Gastrocnemius medialis (tissue), 4 donors: Measurements from ENCODE around the gene DFFA.

ENCODE experiments used
- POLR2A ChIP-seq, 2 donors: fragments of 450-650 bp; IDR thresholded peaks; one replicate each; pipeline ENCODE4 v1.6.1; 2017; ENCODE audit warnings: antibody characterized with exemption in 2 of 2, mild to moderate bottlenecking in 2 of 2, moderate library complexity in 2 of 2
- TF ChIP-seq, protein P1 (sequence below), 5 experiments: fragments of 450-650 bp in 3 of 5; fragments of 200-600 bp in 2 of 5; sonication (generic) in 2 of 5; IDR thresholded peaks in 4 of 5; conservative IDR thresholded peaks in 1 of 5; 1 replicate in 4 of 5; 2 replicates in 1 of 5; pipeline ENCODE4 v1.5.1; 2016 to 2019; ENCODE audit warnings: antibody characterized with exemption in 5 of 5, mild to moderate bottlenecking in 3 of 5, moderate library complexity in 3 of 5

DNA sequence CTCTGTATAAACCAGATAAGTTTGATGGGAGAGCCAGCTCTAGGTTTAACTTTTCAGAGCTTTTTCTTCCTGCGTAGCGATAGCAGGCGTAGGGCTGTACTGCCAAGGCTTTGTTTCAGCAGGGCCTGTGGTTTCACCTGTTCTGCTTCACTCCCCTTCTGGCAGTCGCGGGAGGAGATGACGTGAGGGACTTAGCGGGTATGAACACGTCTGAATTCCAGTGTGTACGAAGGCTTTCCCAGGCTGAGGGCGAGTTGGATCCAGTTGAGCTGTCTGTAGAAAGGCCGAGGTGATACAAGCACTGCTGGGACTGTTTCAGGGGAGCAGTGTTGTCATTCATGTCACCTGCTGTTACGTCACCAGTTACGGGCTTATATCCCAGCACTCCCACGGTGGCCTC lies 23.6 kb upstream of the DFFA start:
- TF ChIP-seq, protein P1, sequence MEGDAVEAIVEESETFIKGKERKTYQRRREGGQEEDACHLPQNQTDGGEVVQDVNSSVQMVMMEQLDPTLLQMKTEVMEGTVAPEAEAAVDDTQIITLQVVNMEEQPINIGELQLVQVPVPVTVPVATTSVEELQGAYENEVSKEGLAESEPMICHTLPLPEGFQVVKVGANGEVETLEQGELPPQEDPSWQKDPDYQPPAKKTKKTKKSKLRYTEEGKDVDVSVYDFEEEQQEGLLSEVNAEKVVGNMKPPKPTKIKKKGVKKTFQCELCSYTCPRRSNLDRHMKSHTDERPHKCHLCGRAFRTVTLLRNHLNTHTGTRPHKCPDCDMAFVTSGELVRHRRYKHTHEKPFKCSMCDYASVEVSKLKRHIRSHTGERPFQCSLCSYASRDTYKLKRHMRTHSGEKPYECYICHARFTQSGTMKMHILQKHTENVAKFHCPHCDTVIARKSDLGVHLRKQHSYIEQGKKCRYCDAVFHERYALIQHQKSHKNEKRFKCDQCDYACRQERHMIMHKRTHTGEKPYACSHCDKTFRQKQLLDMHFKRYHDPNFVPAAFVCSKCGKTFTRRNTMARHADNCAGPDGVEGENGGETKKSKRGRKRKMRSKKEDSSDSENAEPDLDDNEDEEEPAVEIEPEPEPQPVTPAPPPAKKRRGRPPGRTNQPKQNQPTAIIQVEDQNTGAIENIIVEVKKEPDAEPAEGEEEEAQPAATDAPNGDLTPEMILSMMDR (IDR thresholded peaks at IDR 0.05 in 4 of 5, conservative IDR thresholded peaks at IDR 0.05 in 1 of 5), result no peak
- TF ChIP-seq POLR2A (IDR thresholded peaks at IDR 0.05), result no peak
